ENCODE measurements around the gene TNIP2.
A peak's percentile ranks its signal among the peaks of the same experiment; 100 is the strongest.
"Not testable (repeated sequence)": the region's sequence is repeated elsewhere in the genome, so short reads cannot be mapped to it uniquely, and the experiment has no call there.

Gene TNIP2

GRCh38 chr4:2768921-2769336 lies 12.8 kb upstream of the TNIP2 start:
- DNase-seq (ENCODE audit: insufficient read length, low spot score) = no peak
- TF ChIP-seq POU2F2 (IDR thresholded peaks at IDR 0.05; ENCODE audit: low read depth, low read length) = no peak
- TF ChIP-seq TAF1 (IDR thresholded peaks at IDR 0.05; ENCODE audit: low read depth, low read length) = no peak
- no peak for TF ChIP-seq POLR2AphosphoS5 (IDR thresholded peaks at IDR 0.05; ENCODE audit: low read depth, low read length)
- no peak for TF ChIP-seq PAX5 (IDR thresholded peaks at IDR 0.05; ENCODE audit: insufficient read depth, low read length, severe bottlenecking)
- no peak for TF ChIP-seq SPI1 (IDR thresholded peaks at IDR 0.05; ENCODE audit: low read depth, low read length)
- no peak for TF ChIP-seq POLR2A (IDR thresholded peaks at IDR 0.05; ENCODE audit: low read depth, low read length)
- no peak for FAIRE-seq

DNA sequence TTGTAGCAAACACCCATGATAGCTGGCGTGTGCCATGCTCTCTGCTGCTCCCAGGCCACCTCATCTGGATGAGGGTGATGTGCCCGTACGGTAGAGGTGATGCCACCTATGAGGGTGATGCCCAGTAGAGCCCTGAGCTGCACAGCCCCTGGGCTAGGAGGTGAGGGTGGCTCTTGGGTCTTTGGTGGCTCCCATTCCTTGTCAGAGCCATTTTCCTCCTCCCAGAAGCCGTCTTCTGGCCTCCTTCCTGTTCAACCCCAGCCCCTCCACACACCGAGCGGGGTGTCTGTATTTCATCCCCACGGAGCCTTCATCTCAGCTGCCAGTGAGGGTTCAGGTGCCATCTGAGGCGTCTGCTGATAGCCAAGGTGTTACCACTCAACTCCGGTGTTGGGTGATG lies 12.0 kb upstream of the TNIP2 start:
- FAIRE-seq = no peak
- TF ChIP-seq SPI1 (IDR thresholded peaks at IDR 0.05; ENCODE audit: low read depth, low read length) (no peak), POLR2A (IDR thresholded peaks at IDR 0.05; ENCODE audit: low read depth, low read length) (no peak), PAX5 (IDR thresholded peaks at IDR 0.05; ENCODE audit: insufficient read depth, low read length, severe bottlenecking) (no peak), TAF1 (IDR thresholded peaks at IDR 0.05; ENCODE audit: low read depth, low read length) (no peak), POLR2AphosphoS5 (IDR thresholded peaks at IDR 0.05; ENCODE audit: low read depth, low read length) (no peak)
- no peak for DNase-seq (ENCODE audit: insufficient read length, low spot score)

- FAIRE-seq (no peak), DNase-seq (ENCODE audit: insufficient read length, low spot score) (no peak)
- TF ChIP-seq POLR2AphosphoS5 (IDR thresholded peaks at IDR 0.05; ENCODE audit: low read depth, low read length) (no peak), POU2F2 (IDR thresholded peaks at IDR 0.05; ENCODE audit: low read depth, low read length) (no peak), PAX5 (IDR thresholded peaks at IDR 0.05; ENCODE audit: insufficient read depth, low read length, severe bottlenecking) (no peak), SPI1 (IDR thresholded peaks at IDR 0.05; ENCODE audit: low read depth, low read length) (no peak), POLR2A (IDR thresholded peaks at IDR 0.05; ENCODE audit: low read depth, low read length) (no peak), TAF1 (IDR thresholded peaks at IDR 0.05; ENCODE audit: low read depth, low read length) (no peak)
Observed at GRCh38 chr4:2767705-2768074, 11.6 kb upstream of the TNIP2 start.

GRCh38 chr4:2767046-2767704 lies 11.0 kb upstream of the TNIP2 start:
- DNase-seq (ENCODE audit: insufficient read length, low spot score) (no peak), FAIRE-seq (no peak)
- TF ChIP-seq POLR2AphosphoS5 (IDR thresholded peaks at IDR 0.05; ENCODE audit: low read depth, low read length) (no peak), POLR2A (IDR thresholded peaks at IDR 0.05; ENCODE audit: low read depth, low read length) (no peak), SPI1 (IDR thresholded peaks at IDR 0.05; ENCODE audit: low read depth, low read length) (no peak), TAF1 (IDR thresholded peaks at IDR 0.05; ENCODE audit: low read depth, low read length) (no peak), PAX5 (IDR thresholded peaks at IDR 0.05; ENCODE audit: insufficient read depth, low read length, severe bottlenecking) (no peak), POU2F2 (IDR thresholded peaks at IDR 0.05; ENCODE audit: low read depth, low read length) (no peak)

DNA sequence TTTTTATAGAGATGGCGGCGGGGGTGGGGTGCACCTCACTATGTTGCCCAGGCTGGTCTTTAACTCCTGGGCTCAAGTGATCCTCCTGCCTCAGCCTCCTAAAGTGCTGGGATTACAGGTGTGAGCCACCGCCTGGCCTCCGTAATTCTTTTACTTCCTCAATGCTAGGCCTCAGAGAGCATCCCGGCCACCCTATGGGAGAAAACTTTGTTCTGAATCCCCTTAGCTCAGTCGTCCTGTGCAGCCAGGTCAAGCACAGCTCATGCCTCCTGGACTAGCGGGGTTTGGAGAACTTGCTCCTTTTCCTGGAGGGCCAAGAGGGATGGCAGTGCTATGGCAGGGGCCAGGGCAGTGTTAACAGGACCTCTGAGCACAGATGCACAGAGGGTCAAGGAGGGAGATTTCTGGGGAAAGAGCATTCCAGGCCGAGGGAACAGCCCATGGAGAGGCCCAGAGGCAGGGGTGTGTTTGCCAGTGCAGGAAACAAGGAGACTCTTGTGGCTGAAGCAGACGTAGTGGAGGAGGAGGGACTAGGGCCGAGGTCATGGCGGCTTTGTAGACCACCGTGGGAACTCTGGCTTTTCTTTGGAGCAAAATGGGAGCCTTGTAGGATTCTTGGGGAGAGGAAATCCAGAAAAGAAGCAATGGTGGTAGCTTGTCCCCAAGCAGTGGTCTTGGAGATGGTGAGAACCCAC lies 9.8 kb upstream of the TNIP2 start:
- TF ChIP-seq PAX5 (IDR thresholded peaks at IDR 0.05; ENCODE audit: insufficient read depth, low read length, severe bottlenecking) = no peak
- no peak for TF ChIP-seq POU2F2 (IDR thresholded peaks at IDR 0.05; ENCODE audit: low read depth, low read length)
- FAIRE-seq (no peak), DNase-seq (ENCODE audit: insufficient read length, low spot score) (no peak)

DNA sequence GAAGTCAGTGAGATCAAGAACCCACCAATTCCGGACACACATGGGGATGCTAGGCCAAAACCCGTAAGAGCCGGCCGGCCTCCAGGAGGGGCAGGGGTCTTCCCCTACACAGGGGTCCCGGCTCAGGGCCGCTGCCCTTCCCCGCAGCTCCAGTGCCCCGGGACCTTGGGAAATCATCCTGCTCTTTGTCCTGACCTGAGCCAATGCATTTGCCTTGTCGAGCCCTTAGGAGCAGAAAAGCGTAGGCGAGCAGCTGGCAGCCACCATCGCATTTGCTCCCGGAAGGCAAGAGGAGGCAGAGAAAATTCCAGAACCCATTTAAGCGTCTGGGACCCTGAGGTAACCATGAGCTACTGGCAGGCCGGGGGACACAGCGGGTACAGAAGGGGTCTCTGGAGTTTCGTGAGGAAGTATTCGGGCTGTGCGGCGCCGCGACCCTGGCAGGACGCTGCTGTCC lies 7.4 kb upstream of the TNIP2 start:
- no peak for TF ChIP-seq POU2F2 (IDR thresholded peaks at IDR 0.05; ENCODE audit: low read depth, low read length)
- TF ChIP-seq POLR2A (IDR thresholded peaks at IDR 0.05; ENCODE audit: low read depth, low read length) = no peak
- TF ChIP-seq POLR2AphosphoS5 (IDR thresholded peaks at IDR 0.05; ENCODE audit: low read depth, low read length) = no peak
- TF ChIP-seq TAF1 (IDR thresholded peaks at IDR 0.05; ENCODE audit: low read depth, low read length) = no peak
- TF ChIP-seq SPI1 (IDR thresholded peaks at IDR 0.05; ENCODE audit: low read depth, low read length) = no peak
- no peak for TF ChIP-seq PAX5 (IDR thresholded peaks at IDR 0.05; ENCODE audit: insufficient read depth, low read length, severe bottlenecking)
- no peak for DNase-seq (ENCODE audit: insufficient read length, low spot score)
- no peak for FAIRE-seq

DNA sequence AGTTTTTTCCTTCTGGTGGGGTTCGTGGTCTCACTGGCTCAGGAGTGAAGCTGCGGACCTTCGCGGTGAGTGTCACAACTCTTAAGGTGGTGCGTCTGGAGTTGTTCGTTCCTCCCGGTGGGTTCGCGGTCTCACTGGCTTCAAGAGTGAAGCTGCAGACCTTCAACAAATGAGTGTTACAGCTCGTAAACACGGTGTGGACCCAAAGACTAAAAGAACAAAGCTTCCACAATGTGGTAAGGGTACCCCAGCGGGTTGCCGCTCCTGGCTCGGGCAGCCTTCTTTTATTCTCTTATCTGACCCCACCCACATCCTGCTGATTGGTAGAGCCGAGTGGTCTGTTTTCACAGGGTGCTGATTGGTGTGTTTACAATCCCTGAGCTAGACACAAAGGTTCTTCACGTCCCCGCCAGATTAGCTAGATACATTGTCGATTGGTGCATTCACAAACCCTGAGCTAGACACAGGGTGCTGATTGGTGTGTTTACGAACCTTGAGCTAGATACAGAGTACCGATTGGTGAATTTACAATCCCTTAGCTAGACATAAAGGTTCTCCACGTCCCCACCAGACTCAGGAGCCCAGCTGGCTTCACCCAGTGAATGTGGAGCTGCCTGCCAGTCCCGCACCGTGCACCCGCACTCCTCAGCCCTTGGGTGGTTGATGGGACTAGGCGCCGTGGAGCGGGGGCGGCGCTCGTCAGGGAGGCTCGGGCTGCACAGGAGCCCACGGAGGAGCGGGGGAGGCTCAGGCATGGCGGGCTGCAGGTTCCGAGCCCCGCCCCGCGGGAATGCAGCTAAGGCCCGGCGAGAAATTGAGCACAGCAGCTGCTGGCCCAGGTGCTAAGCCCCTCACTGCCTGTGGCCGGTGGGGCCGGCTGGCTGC lies 6.6 kb upstream of the TNIP2 start:
- FAIRE-seq; DNase-seq (ENCODE audit: insufficient read length, low spot score): not testable (repeated sequence)

GRCh38 chr4:2762048-2762447 lies 5.9 kb upstream of the TNIP2 start:
- no peak for TF ChIP-seq PAX5 (IDR thresholded peaks at IDR 0.05; ENCODE audit: insufficient read depth, low read length, severe bottlenecking)
- TF ChIP-seq POLR2A (IDR thresholded peaks at IDR 0.05; ENCODE audit: low read depth, low read length) = no peak
- no peak for TF ChIP-seq POLR2AphosphoS5 (IDR thresholded peaks at IDR 0.05; ENCODE audit: low read depth, low read length)
- no peak for TF ChIP-seq SPI1 (IDR thresholded peaks at IDR 0.05; ENCODE audit: low read depth, low read length)
- no peak for TF ChIP-seq TAF1 (IDR thresholded peaks at IDR 0.05; ENCODE audit: low read depth, low read length)
- TF ChIP-seq POU2F2 (IDR thresholded peaks at IDR 0.05; ENCODE audit: low read depth, low read length) = no peak
- DNase-seq (ENCODE audit: insufficient read length, low spot score) = no peak
- no peak for FAIRE-seq

DNA sequence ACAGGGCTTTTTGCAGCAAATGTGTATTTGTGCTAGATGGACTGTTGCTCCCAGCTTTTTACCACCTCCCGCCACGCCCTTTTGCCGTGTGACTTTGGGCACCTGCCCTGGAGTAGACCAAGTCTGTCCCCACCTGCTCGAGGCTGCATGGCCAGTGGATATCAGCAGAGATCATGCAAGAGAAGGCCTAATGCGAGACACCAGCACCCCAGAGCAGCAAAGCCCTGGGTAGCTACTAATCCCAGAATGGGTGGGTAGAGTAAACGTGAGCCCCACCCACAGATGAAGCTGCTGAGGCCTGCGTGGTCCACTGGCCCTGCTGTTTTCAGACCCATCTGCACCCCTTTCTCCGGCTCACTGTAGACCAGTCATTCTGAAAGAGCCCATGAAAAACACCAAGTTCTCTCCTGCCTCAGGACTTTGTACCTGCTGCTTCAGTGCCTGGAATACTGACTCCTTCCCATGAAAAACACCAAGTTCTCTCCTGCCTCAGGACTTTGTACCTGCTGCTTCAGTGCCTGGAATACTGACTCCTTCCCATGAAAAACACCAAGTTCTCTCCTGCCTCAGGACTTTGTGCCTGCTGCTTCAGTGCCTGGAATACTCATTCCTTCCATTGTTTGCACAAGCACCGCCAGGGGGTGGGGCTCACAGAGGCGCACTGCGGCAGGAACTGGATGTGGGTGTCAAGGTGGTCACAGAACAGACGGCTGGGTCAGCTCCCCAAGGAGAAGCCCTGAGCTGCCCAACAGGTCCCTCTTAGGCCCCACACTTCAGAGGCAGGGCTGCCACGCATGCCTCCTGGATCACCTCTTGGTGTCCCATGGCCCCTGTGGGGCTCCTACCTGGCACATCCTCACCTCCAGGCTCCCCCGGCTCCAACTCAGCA lies 5.1 kb upstream of the TNIP2 start:
- DNase-seq (ENCODE audit: insufficient read length, low spot score) (no peak), FAIRE-seq (peak; percentile 93)
- TF ChIP-seq POLR2A (IDR thresholded peaks at IDR 0.05; ENCODE audit: low read depth, low read length) (no peak), PAX5 (IDR thresholded peaks at IDR 0.05; ENCODE audit: insufficient read depth, low read length, severe bottlenecking) (no peak), POLR2AphosphoS5 (IDR thresholded peaks at IDR 0.05; ENCODE audit: low read depth, low read length) (no peak), POU2F2 (IDR thresholded peaks at IDR 0.05; ENCODE audit: low read depth, low read length) (no peak), SPI1 (IDR thresholded peaks at IDR 0.05; ENCODE audit: low read depth, low read length) (no peak), TAF1 (IDR thresholded peaks at IDR 0.05; ENCODE audit: low read depth, low read length) (no peak)

Measured in GM12891 (cell line).